Testis (tissue), 3 donors: ENCODE measurements around the gene IGSF8. TPM values are rescaled to one million over a fixed set of nuclear protein-coding genes. Genes with fewer than 3 reads are reported as not detected.

Experiments
- DNase-seq: peaks from one replicate; pipeline ENCODE4 v3.0.0-alpha.2; 2019
- H3K27ac ChIP-seq, 2 donors: fragments of 200-600 bp; sonication (generic); one replicate each; pipeline ENCODE4 v1.5.1; 2019
- H3K27me3 ChIP-seq: fragments of 200-600 bp; sonication (generic); one replicate; pipeline ENCODE4 v1.5.1; 2019
- H3K36me3 ChIP-seq: fragments of 200-600 bp; sonication (generic); one replicate; pipeline ENCODE4 v1.5.1; 2017; ENCODE audit warnings: low read depth; ENCODE audit errors: missing control alignments
- H3K4me1 ChIP-seq: fragments of 200-600 bp; sonication (generic); one replicate; pipeline ENCODE4 v1.5.1; 2019
- H3K4me3 ChIP-seq, 2 donors: fragments of 200-600 bp; sonication (generic); one replicate each; pipeline ENCODE4 v1.5.1; 2017 to 2019
- H3K9me3 ChIP-seq: fragments of 200-600 bp; sonication (generic); one replicate; pipeline ENCODE4 v1.5.1; 2017
- CTCF ChIP-seq, 3 experiments: fragments of 450-650 bp in 2 of 3; fragments of 200-600 bp in 1 of 3; sonication (generic) in 1 of 3; IDR thresholded peaks; one replicate each; pipeline ENCODE4 v1.5.1; 2016 to 2019; ENCODE audit warnings: antibody characterized with exemption in 3 of 3, mild to moderate bottlenecking in 2 of 3, moderate library complexity in 1 of 3
- POLR2A ChIP-seq: fragments of 450-650 bp; IDR thresholded peaks from one replicate; pipeline ENCODE4 v1.6.1; 2017; ENCODE audit warnings: antibody characterized with exemption, mild to moderate bottlenecking, moderate library complexity
- WGBS, 2 donors: methylation state at CpG; one replicate each; pipeline ENCODE4 v1.1.5; 2018; 5-methylcytosine and 5-hydroxymethylcytosine counted together
- intact Hi-C: fragments of 100-400 bp; cut with DNase I; formaldehyde crosslinking; loops from one replicate; pipeline ENCODE4 v1.15.1; 2023; ENCODE audit warnings: low total_unique reads
- polyA plus RNA-seq: library from polyadenylated mRNA; stranded (reverse); fragments of 350-450 nt; fragmentation: Illumina TruSeq; extraction: RNeasy Lipid Tissue Mini Kit (QIAGEN cat#74804); gene quantifications from one replicate; pipeline ENCODE4 v1.2.3, GENCODE V29; 2014; ENCODE audit warnings: low read depth, low replicate concordance; ENCODE audit not compliant: insufficient read depth
- total RNA-seq, 2 donors: library from RNA; depleted of rRNA; stranded (reverse); fragments of >200 nt; gene quantifications; one replicate each; pipeline ENCODE4 v1.2.3, GENCODE V29; 2016

Gene IGSF8
- total and polyA plus RNA-seq, 3 donors from 2014 or later = 79.8 to 119 (median 104) TPM

GRCh38 chr1:160123726-160124125 is 25.3 kb upstream of the IGSF8 start:
- no peaks in the 10 kb centered on the region for H3K36me3 ChIP-seq
- no peak for TF ChIP-seq POLR2A
- no peak for TF ChIP-seq CTCF (IDR thresholded peaks at IDR 0.05)
- H3K4me3 ChIP-seq = no peak overlapping the region
- H3K27me3 ChIP-seq = no peaks in the 10 kb centered on the region
- H3K4me1 ChIP-seq = peaks cover 9% of the 10 kb centered on the region
- intact Hi-C loops = no loop called here
- DNase-seq = no peak
- no peak overlapping the region for H3K27ac ChIP-seq
- no peaks in the 10 kb centered on the region for H3K9me3 ChIP-seq

GRCh38 chr1:160122978-160123495 is 24.6 kb upstream of the IGSF8 start:
- H3K27ac ChIP-seq = no peak overlapping the region
- no peak for DNase-seq
- intact Hi-C loops = no loop called here
- H3K36me3 ChIP-seq = no peaks in the 10 kb centered on the region
- H3K9me3 ChIP-seq = no peaks in the 10 kb centered on the region
- 87 to 100% methylated on average over 6 to 16 of the region's 16 CpGs for WGBS, 2 donors
- TF ChIP-seq POLR2A (no peak), CTCF (IDR thresholded peaks at IDR 0.05) (no peak)
- peaks cover 16% of the 10 kb centered on the region for H3K4me1 ChIP-seq
- H3K4me3 ChIP-seq = no peak overlapping the region
- no peaks in the 10 kb centered on the region for H3K27me3 ChIP-seq

- H3K27me3 ChIP-seq = no peaks in the 10 kb centered on the region
- TF ChIP-seq POLR2A = no peak
- no peak for TF ChIP-seq CTCF (IDR thresholded peaks at IDR 0.05)
- no peaks in the 10 kb centered on the region for H3K9me3 ChIP-seq
- H3K4me1 ChIP-seq = peaks cover 26% of the 10 kb centered on the region
- no peaks in the 10 kb centered on the region for H3K36me3 ChIP-seq
- H3K4me3 ChIP-seq = no peak overlapping the region
- 67 to 83% methylated on average over 1 of the region's 1 CpG for WGBS, 2 donors
- DNase-seq = no peak
- intact Hi-C loops = no loop called here
- H3K27ac ChIP-seq = no peak overlapping the region
Measured at GRCh38 chr1:160121388-160121787, 23.0 kb upstream of the IGSF8 start.

- no peak overlapping the region for H3K27ac ChIP-seq
- WGBS, 2 donors = 75 to 90% methylated on average over 4 to 5 of the region's 5 CpGs
- H3K9me3 ChIP-seq = no peaks in the 10 kb centered on the region
- H3K27me3 ChIP-seq = no peaks in the 10 kb centered on the region
- H3K36me3 ChIP-seq = no peaks in the 10 kb centered on the region
- no peak overlapping the region for H3K4me3 ChIP-seq
- peaks cover 26% of the 10 kb centered on the region for H3K4me1 ChIP-seq
- intact Hi-C loops = no loop called here
- no peak for DNase-seq
- no peak for TF ChIP-seq CTCF (IDR thresholded peaks at IDR 0.05)
- TF ChIP-seq POLR2A = no peak
Measured at GRCh38 chr1:160120797-160121196, 22.4 kb upstream of the IGSF8 start.

- 49 to 74% methylated on average over 3 of the region's 3 CpGs for WGBS, 2 donors
- Histone ChIP-seq H3K27ac (no peak overlapping the region), H3K36me3 (no peaks in the 10 kb centered on the region), H3K9me3 (no peaks in the 10 kb centered on the region), H3K4me3 (no peak overlapping the region), H3K27me3 (no peaks in the 10 kb centered on the region), H3K4me1 (peaks cover 38% of the 10 kb centered on the region)
- no peak for DNase-seq
- TF ChIP-seq POLR2A = no peak
- no peak for TF ChIP-seq CTCF (IDR thresholded peaks at IDR 0.05)
- intact Hi-C loops = no loop called here
Measured at GRCh38 chr1:160118928-160119327, 20.5 kb upstream of the IGSF8 start.
